Suprapubic skin (tissue), 4 donors: ENCODE measurements around the gene KLF16.

Experiments
- CTCF ChIP-seq, 2 donors: fragments of 200-600 bp in 1 of 2; fragments of 450-650 bp in 1 of 2; sonication (generic) in 1 of 2; IDR thresholded peaks; one replicate each; pipeline ENCODE4 v1.5.1; 2016 to 2019; ENCODE audit warnings: antibody characterized with exemption in 2 of 2, mild to moderate bottlenecking in 1 of 2, moderate library complexity in 1 of 2
- POLR2A ChIP-seq, 2 donors: fragments of 450-650 bp; IDR thresholded peaks; one replicate each; pipeline ENCODE4 v1.6.1; 2017; ENCODE audit warnings: antibody characterized with exemption in 2 of 2, mild to moderate bottlenecking in 2 of 2, moderate library complexity in 2 of 2
- POLR2AphosphoS5 ChIP-seq, 3 donors: sonication (generic); formaldehyde crosslinking; IDR thresholded peaks; one replicate each; pipeline ENCODE4 v1.6.1; 2017; ENCODE audit warnings: antibody characterized with exemption in 3 of 3

- TF ChIP-seq CTCF (IDR thresholded peaks at IDR 0.05) (no peak), POLR2AphosphoS5 (IDR thresholded peaks at IDR 0.05) (no peak), POLR2A (IDR thresholded peaks at IDR 0.05) (no peak)
Measured at GRCh38 chr19:1882089-1882785, 18.9 kb upstream of the KLF16 start.
